Activated CD8-positive, alpha-beta T cell treated with anti-CD3 and anti-CD28 coated beads, Interleukin-2, amount 10 ng/mL, durations not matched to agents 7 days and 5 days (primary cell): ENCODE measurements around the gene JAG2. TPM values are rescaled to one million over a fixed set of nuclear protein-coding genes. Genes with fewer than 3 reads are reported as not detected.

Source experiments
- ATAC-seq: fragments of 150-1000 bp; cut with Tn5 transposase; one replicate; pipeline ENCODE4 v1.10.0; 2021; ENCODE audit warnings: moderate library complexity
- CTCF ChIA-PET: fragments of 350-600 bp; sonication (Branson Sonifier 250); formaldehyde crosslinking; loops from one replicate; lab custom pipeline; 2021; ENCODE audit warnings: antibody characterized with exemption; lab: Charles Lee
- POLR2A ChIA-PET: fragments of 350-600 bp; sonication (Branson Sonifier 250); formaldehyde crosslinking; loops from one replicate; lab custom pipeline; 2021; ENCODE audit warnings: antibody characterized with exemption; lab: Charles Lee
- DNase-seq: peaks from one replicate; pipeline ENCODE4 v3.0.0-alpha.2; 2020
- H3K27ac Mint-ChIP-seq: one replicate; pipeline ENCODE4 v1.8.0; 2021; ENCODE audit warnings: mild to moderate bottlenecking, mixed read lengths
- H3K27me3 Mint-ChIP-seq: one replicate; pipeline ENCODE4 v1.8.0; 2021; ENCODE audit warnings: low read depth, mixed read lengths
- H3K36me3 Mint-ChIP-seq: one replicate; pipeline ENCODE4 v1.8.0; 2021; ENCODE audit warnings: low read depth, mixed read lengths
- H3K4me1 Mint-ChIP-seq: one replicate; pipeline ENCODE4 v1.8.0; 2021; ENCODE audit warnings: low read depth, mixed read lengths
- H3K4me3 Mint-ChIP-seq: one replicate; pipeline ENCODE4 v1.8.0; 2021; ENCODE audit warnings: mild to moderate bottlenecking, mixed read lengths
- H3K9me3 Mint-ChIP-seq: one replicate; pipeline ENCODE4 v1.8.0; 2022; ENCODE audit warnings: mixed read lengths; ENCODE audit not compliant: insufficient read depth
- total RNA-seq, 2 experiments: library from RNA; stranded (reverse); gene quantifications; one replicate each; pipeline ENCODE4 v1.2.3, GENCODE V29; 2021

JAG2 gene
- total RNA-seq, 2 experiments from 2014 or later, result 2.5 to 2.9 TPM

- no peak for DNase-seq
Observed at GRCh38 chr14:105151084-105151837, 17.3 kb downstream of the JAG2 start.

GRCh38 chr14:105150368-105151083 lies 18.1 kb downstream of the JAG2 start:
- DNase-seq (no peak), ATAC-seq (no peak)
- Mint-ChIP-seq H3K27ac (no peak overlapping the region), H3K27me3 (no peaks in the 10 kb centered on the region), H3K9me3 (no peaks in the 10 kb centered on the region), H3K36me3 (no peaks in the 10 kb centered on the region), H3K4me1 (no peaks in the 10 kb centered on the region), H3K4me3 (no peak overlapping the region)
- CTCF ChIA-PET, result no interaction called here
- POLR2A ChIA-PET, result no interaction called here

More at GRCh38 chr14:105151084-105151837, 17.3 kb downstream of the JAG2 start:
- POLR2A ChIA-PET, result no interaction called here
- no peak for ATAC-seq
- Mint-ChIP-seq H3K4me3 (no peak overlapping the region), H3K36me3 (no peaks in the 10 kb centered on the region), H3K27ac (no peak overlapping the region), H3K9me3 (no peaks in the 10 kb centered on the region), H3K4me1 (no peaks in the 10 kb centered on the region), H3K27me3 (no peaks in the 10 kb centered on the region)
- CTCF ChIA-PET, result no interaction called here

GRCh38 chr14:105150026-105150367 lies 18.6 kb downstream of the JAG2 start:
- POLR2A ChIA-PET, result no interaction called here
- Mint-ChIP-seq H3K27ac (no peak overlapping the region), H3K4me1 (no peaks in the 10 kb centered on the region), H3K4me3 (no peak overlapping the region), H3K36me3 (no peaks in the 10 kb centered on the region), H3K27me3 (no peaks in the 10 kb centered on the region), H3K9me3 (no peaks in the 10 kb centered on the region)
- ATAC-seq (no peak), DNase-seq (no peak)
- CTCF ChIA-PET, result no interaction called here

GRCh38 chr14:105149146-105149781 lies 19.3 kb downstream of the JAG2 start:
- Mint-ChIP-seq H3K4me3 (no peak overlapping the region), H3K36me3 (no peaks in the 10 kb centered on the region), H3K27ac (no peak overlapping the region), H3K27me3 (no peaks in the 10 kb centered on the region), H3K4me1 (no peaks in the 10 kb centered on the region), H3K9me3 (no peaks in the 10 kb centered on the region)
- DNase-seq, result no peak
- ChIA-PET POLR2A (no interaction called here), CTCF (no interaction called here)
- ATAC-seq, result no peak

GRCh38 chr14:105148604-105149145 lies 19.9 kb downstream of the JAG2 start:
- ATAC-seq (no peak), DNase-seq (no peak)
- Mint-ChIP-seq H3K4me3 (no peak overlapping the region), H3K27ac (no peak overlapping the region), H3K27me3 (no peaks in the 10 kb centered on the region), H3K36me3 (no peaks in the 10 kb centered on the region), H3K4me1 (no peaks in the 10 kb centered on the region), H3K9me3 (no peaks in the 10 kb centered on the region)
- CTCF ChIA-PET, result no interaction called here
- POLR2A ChIA-PET, result no interaction called here

- ChIA-PET POLR2A (no interaction called here), CTCF (no interaction called here)
- Mint-ChIP-seq H3K27ac (no peak overlapping the region), H3K4me1 (no peaks in the 10 kb centered on the region), H3K4me3 (no peak overlapping the region), H3K27me3 (no peaks in the 10 kb centered on the region), H3K9me3 (no peaks in the 10 kb centered on the region), H3K36me3 (no peaks in the 10 kb centered on the region)
- no peak for DNase-seq
- ATAC-seq, result no peak
Observed at GRCh38 chr14:105147671-105148603, 20.6 kb downstream of the JAG2 start.

- ATAC-seq, result no peak
- Mint-ChIP-seq H3K4me3 (no peak overlapping the region), H3K9me3 (no peaks in the 10 kb centered on the region), H3K27me3 (no peaks in the 10 kb centered on the region), H3K4me1 (no peaks in the 10 kb centered on the region), H3K27ac (no peak overlapping the region), H3K36me3 (no peaks in the 10 kb centered on the region)
- no peak for DNase-seq
- POLR2A ChIA-PET, result no interaction called here
- CTCF ChIA-PET, result no interaction called here
Observed at GRCh38 chr14:105146976-105147635, 21.5 kb downstream of the JAG2 start.

GRCh38 chr14:105146181-105146975 lies 22.2 kb downstream of the JAG2 start:
- POLR2A ChIA-PET, result no interaction called here
- H3K9me3 Mint-ChIP-seq, result no peaks in the 10 kb centered on the region
- no peaks in the 10 kb centered on the region for H3K4me1 Mint-ChIP-seq
- no peak overlapping the region for H3K27ac Mint-ChIP-seq
- CTCF ChIA-PET, result no interaction called here
- H3K4me3 Mint-ChIP-seq, result no peak overlapping the region
- no peak for DNase-seq
- H3K27me3 Mint-ChIP-seq, result no peaks in the 10 kb centered on the region
- H3K36me3 Mint-ChIP-seq, result no peaks in the 10 kb centered on the region
- no peak for ATAC-seq

- POLR2A ChIA-PET, result no interaction called here
- Mint-ChIP-seq H3K27me3 (no peaks in the 10 kb centered on the region), H3K4me1 (no peaks in the 10 kb centered on the region), H3K9me3 (no peaks in the 10 kb centered on the region), H3K27ac (no peak overlapping the region), H3K36me3 (no peaks in the 10 kb centered on the region), H3K4me3 (no peak overlapping the region)
- no peak for DNase-seq
- ATAC-seq, result no peak
- CTCF ChIA-PET, result no interaction called here
Observed at GRCh38 chr14:105145381-105146180, 23.0 kb downstream of the JAG2 start.
